GM13976 (cell line): Measurements from ENCODE around the gene OTOGL.

Experiments used
- DNase-seq: peaks from one replicate; pipeline ENCODE4 v3.0.0; 2012; ENCODE audit warnings: low spot score
- CTCF ChIP-seq: IDR thresholded peaks from 2 replicates; pipeline ENCODE4 v1.5.1; 2012; ENCODE audit warnings: borderline replicate concordance, mild to moderate bottlenecking; ENCODE audit not compliant: insufficient read depth; ENCODE audit errors: extremely low read depth, missing control alignments, control extremely low read depth
- in situ Hi-C: fragments of 300-500 bp; cut with MboI; formaldehyde crosslinking; loops from one replicate; pipeline ENCODE4 v1.12.0; 2022; ENCODE audit warnings: low sequenced_read_pairs, mixed read lengths, inconsistent platforms; ENCODE audit not compliant: unreplicated experiment

The OTOGL gene

GRCh38 chr12:80419644-80420043, 320.3 kb downstream of the OTOGL start:
- DNase-seq = no peak
- in situ Hi-C loops = no loop called here
- TF ChIP-seq CTCF = no peak

- in situ Hi-C loops = no loop called here
- DNase-seq = no peak
- TF ChIP-seq CTCF = no peak
These were observed 320.7 kb downstream of the OTOGL start for GRCh38 chr12:80420075-80420474.

- no peak for DNase-seq
- in situ Hi-C loops = no loop called here
These were observed 323.2 kb downstream of the OTOGL start for GRCh38 chr12:80422550-80422949.

More at GRCh38 chr12:80422550-80422949, 323.2 kb downstream of the OTOGL start:
- no peak for TF ChIP-seq CTCF
